Lower lobe of right lung (tissue), 2 donors: Measurements from ENCODE around the gene C3AR1. TPM values are rescaled to one million over a fixed set of nuclear protein-coding genes. Genes with fewer than 3 reads are reported as not detected.

ENCODE experiments used
- ATAC-seq, 2 donors: fragments of 200-7000 bp; cut with Tn5 transposase; one replicate each; pipeline ENCODE4 v1.9.1; 2020 to 2022; ENCODE audit warnings: mild to moderate bottlenecking in 2 of 2, moderate library complexity in 2 of 2
- DNase-seq: peaks from one replicate; pipeline ENCODE4 v3.0.0-alpha.2; 2020
- H3K27ac ChIP-seq: fragments of 200-600 bp; one replicate; pipeline ENCODE4 v1.8.0; 2022
- H3K27me3 ChIP-seq: fragments of 200-600 bp; one replicate; pipeline ENCODE4 v1.8.0; 2022; ENCODE audit warnings: low read depth
- H3K36me3 ChIP-seq: fragments of 200-600 bp; one replicate; pipeline ENCODE4 v1.8.0; 2022; ENCODE audit warnings: mild to moderate bottlenecking
- H3K4me1 ChIP-seq: fragments of 200-600 bp; one replicate; pipeline ENCODE4 v1.8.0; 2022
- H3K4me3 ChIP-seq: fragments of 200-600 bp; one replicate; pipeline ENCODE4 v1.8.0; 2022; ENCODE audit warnings: mild to moderate bottlenecking
- H3K9me3 ChIP-seq: fragments of 200-600 bp; one replicate; pipeline ENCODE4 v1.8.0; 2022
- intact Hi-C: fragments of 100-400 bp; cut with DNase I; formaldehyde crosslinking; loops from one replicate; pipeline ENCODE4 v1.11.0; 2022
- total RNA-seq: library from RNA; stranded (reverse); fragmentation: NEBNext Ultra II Directional; extraction: Animal tissue kit (Norgen Biotek cat#: 25700); gene quantifications from one replicate; pipeline ENCODE4 v1.2.1, GENCODE V29; 2021
- TF ChIP-seq, protein P1 (sequence below): fragments of 200-600 bp; IDR thresholded peaks from one replicate; pipeline ENCODE4 v1.8.0; 2022; ENCODE audit warnings: antibody characterized with exemption, mild to moderate bottlenecking
- donor health status: DM: no; HTN: yes; CAD: no; lungs with severe emphysema.

The C3AR1 gene
- total RNA-seq, 1 donor from 2014 or later = 62.1 TPM

DNA sequence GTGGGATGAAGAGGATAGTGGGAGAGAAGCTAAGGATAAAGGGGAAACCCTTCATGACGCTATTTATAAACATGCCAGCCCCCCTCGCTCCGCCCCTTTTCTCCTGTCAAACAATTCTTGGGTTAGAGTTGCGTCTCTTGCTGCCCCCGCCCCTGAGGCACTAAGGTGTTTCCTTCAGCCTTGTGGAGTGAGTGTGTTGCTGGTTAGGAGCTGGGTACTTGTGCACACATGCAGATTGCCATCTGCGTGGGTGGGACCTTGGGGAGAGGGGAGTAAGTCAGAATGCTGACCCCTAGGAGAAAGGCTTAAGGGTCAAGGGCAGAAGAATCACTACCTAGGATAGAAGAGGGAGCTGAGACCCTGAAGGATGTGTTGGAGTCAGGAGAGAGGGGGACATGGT is 28.2 kb downstream of the C3AR1 start:
- ATAC-seq (no peak), DNase-seq (no peak)
- H3K4me3 ChIP-seq = peak overlapping the region; percentile 8
- H3K4me1 ChIP-seq = peaks cover 62% of the 10 kb centered on the region
- H3K27ac ChIP-seq = peak overlapping the region; percentile 29
- intact Hi-C loops = no loop called here
- no peaks in the 10 kb centered on the region for H3K9me3 ChIP-seq
- peaks cover 39% of the 10 kb centered on the region for H3K36me3 ChIP-seq
- TF ChIP-seq, protein P1, sequence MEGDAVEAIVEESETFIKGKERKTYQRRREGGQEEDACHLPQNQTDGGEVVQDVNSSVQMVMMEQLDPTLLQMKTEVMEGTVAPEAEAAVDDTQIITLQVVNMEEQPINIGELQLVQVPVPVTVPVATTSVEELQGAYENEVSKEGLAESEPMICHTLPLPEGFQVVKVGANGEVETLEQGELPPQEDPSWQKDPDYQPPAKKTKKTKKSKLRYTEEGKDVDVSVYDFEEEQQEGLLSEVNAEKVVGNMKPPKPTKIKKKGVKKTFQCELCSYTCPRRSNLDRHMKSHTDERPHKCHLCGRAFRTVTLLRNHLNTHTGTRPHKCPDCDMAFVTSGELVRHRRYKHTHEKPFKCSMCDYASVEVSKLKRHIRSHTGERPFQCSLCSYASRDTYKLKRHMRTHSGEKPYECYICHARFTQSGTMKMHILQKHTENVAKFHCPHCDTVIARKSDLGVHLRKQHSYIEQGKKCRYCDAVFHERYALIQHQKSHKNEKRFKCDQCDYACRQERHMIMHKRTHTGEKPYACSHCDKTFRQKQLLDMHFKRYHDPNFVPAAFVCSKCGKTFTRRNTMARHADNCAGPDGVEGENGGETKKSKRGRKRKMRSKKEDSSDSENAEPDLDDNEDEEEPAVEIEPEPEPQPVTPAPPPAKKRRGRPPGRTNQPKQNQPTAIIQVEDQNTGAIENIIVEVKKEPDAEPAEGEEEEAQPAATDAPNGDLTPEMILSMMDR = no peak
- H3K27me3 ChIP-seq = no peaks in the 10 kb centered on the region

DNA sequence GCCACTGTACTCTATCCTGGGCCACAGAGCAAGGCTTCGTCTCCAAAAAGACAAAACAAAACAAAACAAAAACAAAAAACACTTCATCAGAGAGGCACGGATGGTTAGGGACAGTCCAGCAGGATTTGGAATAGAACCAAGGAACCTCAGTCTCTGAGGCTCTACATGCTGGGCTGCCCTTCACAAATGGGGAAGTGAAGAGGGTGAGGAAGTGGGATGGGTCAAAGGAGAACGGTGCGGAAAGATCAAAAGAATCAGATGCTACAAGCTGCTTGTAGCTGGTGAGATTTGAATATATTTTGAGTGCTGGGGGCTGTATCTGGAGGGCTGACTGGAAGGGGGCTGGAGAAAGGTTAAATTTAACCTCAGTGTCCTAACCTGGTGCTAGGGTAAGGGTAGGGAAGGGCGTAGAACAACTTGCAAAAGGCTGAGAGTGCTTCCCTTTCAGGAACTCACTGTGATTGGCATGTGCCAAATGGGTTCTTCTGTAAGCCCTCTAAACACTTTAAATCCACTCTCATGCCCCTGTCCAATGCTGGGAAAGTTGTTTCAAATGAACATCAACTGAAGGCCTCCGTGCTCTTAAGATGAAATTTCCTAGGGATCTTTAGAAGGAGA is 29.0 kb downstream of the C3AR1 start:
- no peak overlapping the region for H3K4me3 ChIP-seq
- peak overlapping the region; percentile 29 for H3K27ac ChIP-seq
- no peak for DNase-seq
- peaks cover 62% of the 10 kb centered on the region for H3K4me1 ChIP-seq
- H3K36me3 ChIP-seq = peaks cover 31% of the 10 kb centered on the region
- intact Hi-C loops = no loop called here
- TF ChIP-seq, protein P1 = no peak
- no peaks in the 10 kb centered on the region for H3K27me3 ChIP-seq
- no peak for ATAC-seq
- no peaks in the 10 kb centered on the region for H3K9me3 ChIP-seq

DNA sequence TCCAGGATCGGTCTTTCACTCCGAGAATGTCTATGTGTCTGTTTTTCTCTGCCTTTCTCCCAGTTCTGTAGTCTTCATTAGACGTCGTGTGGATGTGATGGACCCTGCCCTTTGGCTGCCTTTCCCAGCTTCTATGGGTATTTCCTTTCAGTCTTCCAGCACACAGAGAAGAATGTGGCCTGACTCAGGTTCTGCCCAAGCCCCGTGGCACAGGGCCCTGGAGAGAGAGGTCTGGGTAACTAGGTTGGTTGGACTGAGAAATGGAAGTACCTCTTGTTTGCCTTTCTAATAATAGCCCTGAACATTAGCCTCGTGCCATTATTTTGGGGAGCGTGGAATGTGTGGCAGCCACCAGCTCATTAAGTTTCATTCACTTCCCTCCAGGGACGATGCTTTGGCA is 29.8 kb downstream of the C3AR1 start:
- H3K27ac ChIP-seq = peak overlapping the region; percentile 29
- no peak for DNase-seq
- no peaks in the 10 kb centered on the region for H3K9me3 ChIP-seq
- TF ChIP-seq, protein P1 = no peak
- ATAC-seq = peak in 1 of 2 donors; percentile 22
- intact Hi-C loops = no loop called here
- H3K27me3 ChIP-seq = no peaks in the 10 kb centered on the region
- H3K36me3 ChIP-seq = peaks cover 23% of the 10 kb centered on the region
- H3K4me3 ChIP-seq = no peak overlapping the region
- H3K4me1 ChIP-seq = peaks cover 66% of the 10 kb centered on the region

DNA sequence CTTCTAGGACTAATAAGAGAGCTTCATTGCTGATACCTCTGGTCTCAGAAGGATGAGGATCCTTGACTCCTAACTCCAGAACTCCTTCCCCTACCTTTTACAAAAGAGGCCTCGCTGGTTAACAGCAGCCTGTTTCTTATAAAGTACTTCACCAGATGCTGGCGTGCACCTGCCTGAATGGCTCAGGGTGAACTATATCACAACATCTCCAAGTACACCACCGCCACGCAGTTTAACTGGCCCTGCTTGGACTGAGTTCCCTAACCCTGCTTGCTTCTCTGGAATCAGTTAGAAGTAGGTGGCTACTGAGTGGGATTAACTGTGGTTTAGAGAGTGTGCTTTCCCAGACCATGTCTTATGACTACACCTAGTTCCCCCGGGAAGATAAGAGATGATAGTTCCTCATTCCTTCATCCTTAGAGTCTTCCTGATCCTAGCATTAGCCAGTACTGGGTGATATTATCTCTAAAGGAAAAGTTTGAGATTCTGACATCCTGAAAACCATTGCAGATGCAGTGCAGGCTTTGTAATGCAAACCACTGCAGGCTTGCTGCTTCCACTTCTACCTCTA is 30.6 kb downstream of the C3AR1 start:
- Histone ChIP-seq H3K27me3 (no peaks in the 10 kb centered on the region), H3K9me3 (no peaks in the 10 kb centered on the region), H3K4me1 (peaks cover 66% of the 10 kb centered on the region), H3K36me3 (peaks cover 15% of the 10 kb centered on the region), H3K4me3 (peak overlapping the region; percentile 97), H3K27ac (peak overlapping the region; percentile 27)
- TF ChIP-seq, protein P1 = no peak
- no peak for ATAC-seq
- intact Hi-C loops = no loop called here
- DNase-seq = no peak

DNA sequence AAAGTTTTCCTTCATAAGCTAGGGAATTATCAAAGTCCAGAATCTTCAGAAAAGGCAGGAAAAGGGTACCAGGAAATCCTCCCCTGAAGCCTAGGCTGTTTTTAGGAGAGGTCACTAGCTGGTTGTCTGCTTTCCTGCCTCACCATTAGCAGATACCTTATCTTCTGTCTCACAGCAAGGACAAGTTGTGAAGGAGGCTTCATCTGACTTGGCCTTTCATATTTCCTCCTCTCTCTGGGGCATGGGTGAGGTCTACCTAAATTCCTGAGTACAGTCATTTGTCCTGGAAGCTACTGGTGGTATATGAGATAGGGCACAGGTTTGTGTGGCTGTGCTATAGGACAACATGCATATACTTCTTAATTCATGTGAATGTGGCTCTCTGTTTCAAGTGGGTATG is 31.4 kb downstream of the C3AR1 start:
- H3K36me3 ChIP-seq = peaks cover 8% of the 10 kb centered on the region
- peak overlapping the region; percentile 97 for H3K4me3 ChIP-seq
- H3K9me3 ChIP-seq = no peaks in the 10 kb centered on the region
- peaks cover 66% of the 10 kb centered on the region for H3K4me1 ChIP-seq
- TF ChIP-seq, protein P1 = no peak
- DNase-seq (no peak), ATAC-seq (no peak)
- intact Hi-C loops = no loop called here
- H3K27ac ChIP-seq = peak overlapping the region; percentile 27
- H3K27me3 ChIP-seq = no peaks in the 10 kb centered on the region
